Fibroblast of lung (primary cell): ENCODE data around the gene USP13. TPM values are rescaled to one million over a fixed set of nuclear protein-coding genes. Genes with fewer than 3 reads are reported as not detected.

Experiments used
- DNase-seq, 2 donors: peaks; one replicate each; pipeline versions ENCODE4 v3.0.0 to v3.0.0-alpha.2; 2010; ENCODE audit warnings: low read depth in 2 of 2
- H2AFZ ChIP-seq: 2 replicates; pipeline ENCODE4 v1.5.1; 2012; ENCODE audit warnings: low read length, control low read depth, inconsistent platforms
- H3K27ac ChIP-seq: 2 replicates; pipeline ENCODE4 v1.5.1; 2011; ENCODE audit warnings: low read length, control low read depth; ENCODE audit not compliant: insufficient read depth
- H3K27me3 ChIP-seq: 2 replicates; pipeline ENCODE4 v1.5.1; 2011; ENCODE audit warnings: mild to moderate bottlenecking, low read length; ENCODE audit not compliant: control insufficient read depth, insufficient read depth
- H3K36me3 ChIP-seq: 2 replicates; pipeline ENCODE4 v1.5.1; 2011; ENCODE audit warnings: low read length; ENCODE audit not compliant: control insufficient read depth, insufficient read depth
- H3K4me1 ChIP-seq: 2 replicates; pipeline ENCODE4 v1.5.1; 2011; ENCODE audit warnings: low read length; ENCODE audit not compliant: control insufficient read depth, insufficient read depth; ENCODE audit errors: extremely low read depth
- H3K4me2 ChIP-seq: 2 replicates; pipeline ENCODE4 v1.5.1; 2011; ENCODE audit warnings: low read length, control low read depth; ENCODE audit not compliant: insufficient read depth; ENCODE audit errors: extremely low read depth
- H3K4me3 ChIP-seq, 4 experiments: fragments of 200-600 bp in 1 of 4; sonication (generic) in 1 of 4; replicated peaks in 1 of 4; 2 replicates each; pipeline ENCODE4 v1.5.1; 2011 to 2016; ENCODE audit warnings: low read length in 4 of 4, low read depth in 3 of 4, mild to moderate bottlenecking in 3 of 4, control low read depth in 2 of 4, inconsistent platforms in 1 of 4, mixed read lengths in 1 of 4; ENCODE audit not compliant: insufficient read depth in 1 of 4; ENCODE audit errors: control extremely low read depth in 1 of 4
- H3K79me2 ChIP-seq: 2 replicates; pipeline ENCODE4 v1.5.1; 2012; ENCODE audit warnings: mild to moderate bottlenecking, low read length, inconsistent platforms; ENCODE audit not compliant: control insufficient read depth, insufficient read depth
- H3K9ac ChIP-seq: 2 replicates; pipeline ENCODE4 v1.5.1; 2011; ENCODE audit warnings: mild to moderate bottlenecking, low read length, control low read depth; ENCODE audit not compliant: insufficient read depth
- H3K9me3 ChIP-seq: 2 replicates; pipeline ENCODE4 v1.5.1; 2012; ENCODE audit warnings: low read depth, low read length; ENCODE audit not compliant: control insufficient read depth, insufficient read depth
- H4K20me1 ChIP-seq: 2 replicates; pipeline ENCODE4 v1.5.1; 2011; ENCODE audit warnings: low read length; ENCODE audit not compliant: control insufficient read depth, insufficient read depth; ENCODE audit errors: extremely low read depth
- CTCF ChIP-seq, 2 donors: IDR thresholded peaks in 1 of 2; conservative IDR thresholded peaks in 1 of 2; 1 replicate in 1 of 2; 2 replicates in 1 of 2; pipeline ENCODE4 v1.5.1; 2011 to 2012; ENCODE audit warnings: low read length in 2 of 2, control low read depth in 1 of 2, inconsistent platforms in 1 of 2, low read depth in 1 of 2, mild to moderate bottlenecking in 1 of 2
- EZH2 ChIP-seq: IDR thresholded peaks from 2 replicates; pipeline ENCODE4 v1.5.1; 2012; ENCODE audit warnings: low read length, control low read depth, mild to moderate bottlenecking; ENCODE audit errors: missing control alignments
- polyA plus RNA-seq, 2 donors: library from polyadenylated mRNA; depleted of rRNA in 1 of 2; stranded (reverse) in 1 of 2; unstranded in 1 of 2; fragments of >200 nt; gene quantifications; 2 replicates each; pipeline ENCODE4 v1.2.1, GENCODE V29; 2011 to 2012; ENCODE audit warnings: missing spikeins in 1 of 2
- total RNA-seq: library from RNA; depleted of rRNA; stranded (reverse); fragments of >200 nt; gene quantifications from 2 replicates; pipeline ENCODE4 v1.2.1, GENCODE V29; 2014

USP13 gene
- total and polyA plus RNA-seq, 2 donors (not counting 1 experiment from before 2014, with no cell fraction given): 11.7 to 15.7 TPM

GRCh38 chr3:179655236-179655635 is 2.4 kb downstream of the USP13 start:
- H3K4me1 ChIP-seq: peaks cover 2% of the 10 kb centered on the region
- no peaks in the 10 kb centered on the region for H3K9me3 ChIP-seq
- H3K4me2 ChIP-seq: no peak overlapping the region
- peaks cover 54% of the 10 kb centered on the region for H3K79me2 ChIP-seq
- no peak for TF ChIP-seq CTCF (conservative IDR thresholded peaks at IDR 0.05 in 1 of 2, IDR thresholded peaks at IDR 0.05 in 1 of 2; ENCODE audit: low read depth in 1 of 2, low read length in 2 of 2)
- TF ChIP-seq EZH2: no peak
- no peak overlapping the region for H2AFZ ChIP-seq
- no peaks in the 10 kb centered on the region for H3K27me3 ChIP-seq
- H3K27ac ChIP-seq: no peak overlapping the region
- H3K4me3 ChIP-seq: peak overlapping the region in 2 of 4 experiments; percentile 92
- H4K20me1 ChIP-seq: no peaks in the 10 kb centered on the region
- no peak for DNase-seq
- H3K9ac ChIP-seq: no peak overlapping the region
- no peaks in the 10 kb centered on the region for H3K36me3 ChIP-seq

GRCh38 chr3:179658606-179659005 is 5.8 kb downstream of the USP13 start:
- Histone ChIP-seq H3K4me2 (no peak overlapping the region), H3K36me3 (no peaks in the 10 kb centered on the region), H3K79me2 (peaks cover 73% of the 10 kb centered on the region), H3K4me1 (no peaks in the 10 kb centered on the region), H4K20me1 (no peaks in the 10 kb centered on the region), H3K9ac (no peak overlapping the region), H3K27me3 (no peaks in the 10 kb centered on the region), H2AFZ (no peak overlapping the region), H3K9me3 (no peaks in the 10 kb centered on the region), H3K27ac (no peak overlapping the region), H3K4me3 (no peak overlapping the region)
- DNase-seq: no peak
- no peak for TF ChIP-seq EZH2
- no peak for TF ChIP-seq CTCF (conservative IDR thresholded peaks at IDR 0.05 in 1 of 2, IDR thresholded peaks at IDR 0.05 in 1 of 2; ENCODE audit: low read depth in 1 of 2, low read length in 2 of 2)

GRCh38 chr3:179660872-179661271 is 8.0 kb downstream of the USP13 start:
- no peak overlapping the region for H3K4me2 ChIP-seq
- no peak overlapping the region for H3K9ac ChIP-seq
- no peaks in the 10 kb centered on the region for H3K36me3 ChIP-seq
- H3K9me3 ChIP-seq: no peaks in the 10 kb centered on the region
- H3K79me2 ChIP-seq: peaks cover 66% of the 10 kb centered on the region
- no peak overlapping the region for H3K4me3 ChIP-seq
- no peak for DNase-seq
- no peak overlapping the region for H2AFZ ChIP-seq
- TF ChIP-seq CTCF (conservative IDR thresholded peaks at IDR 0.05 in 1 of 2, IDR thresholded peaks at IDR 0.05 in 1 of 2; ENCODE audit: low read depth in 1 of 2, low read length in 2 of 2) (no peak), EZH2 (no peak)
- H3K27ac ChIP-seq: no peak overlapping the region
- H3K27me3 ChIP-seq: no peaks in the 10 kb centered on the region
- H3K4me1 ChIP-seq: no peaks in the 10 kb centered on the region
- no peaks in the 10 kb centered on the region for H4K20me1 ChIP-seq
